Left lung (tissue), 10 donors: ENCODE data around the gene SMAD7. TPM values are rescaled to one million over a fixed set of nuclear protein-coding genes. Genes with fewer than 3 reads are reported as not detected.
A peak's percentile ranks its signal among the peaks of the same experiment; 100 is the strongest.

Experiments
- ATAC-seq: fragments of 200-7000 bp; cut with Tn5 transposase; one replicate; pipeline ENCODE4 v1.9.1; 2020; ENCODE audit warnings: moderate library complexity
- DNase-seq, 4 donors: peaks; one replicate each; pipeline ENCODE4 v3.0.0-alpha.2; 2013 to 2020
- H3K27ac ChIP-seq, 2 donors: fragments of 200-600 bp; sonication (generic) in 1 of 2; one replicate each; pipeline versions ENCODE4 v1.5.0 to v1.8.0; 2020 to 2021
- H3K27me3 ChIP-seq, 2 donors: fragments of 200-600 bp; sonication (generic) in 1 of 2; one replicate each; pipeline versions ENCODE4 v1.5.0 to v1.8.0; 2020 to 2021
- H3K36me3 ChIP-seq, 2 donors: fragments of 200-600 bp; sonication (generic) in 1 of 2; one replicate each; pipeline versions ENCODE4 v1.5.0 to v1.8.0; 2020 to 2021
- H3K4me1 ChIP-seq, 2 donors: fragments of 200-600 bp; one replicate each; pipeline ENCODE4 v1.8.0; 2021
- H3K4me3 ChIP-seq, 2 donors: fragments of 200-600 bp; sonication (generic) in 1 of 2; one replicate each; pipeline versions ENCODE4 v1.5.0 to v1.8.0; 2020 to 2021; ENCODE audit warnings: mild to moderate bottlenecking in 1 of 2
- H3K9me3 ChIP-seq, 2 donors: fragments of 200-600 bp; sonication (generic) in 1 of 2; one replicate each; pipeline versions ENCODE4 v1.5.0 to v1.8.0; 2020 to 2021
- CTCF ChIP-seq, 2 donors: fragments of 200-600 bp; sonication (generic) in 1 of 2; IDR thresholded peaks; one replicate each; pipeline versions ENCODE4 v1.5.0 to v1.8.0; 2021; ENCODE audit warnings: antibody characterized with exemption in 2 of 2
- intact Hi-C, 2 donors: fragments of 100-400 bp; cut with DNase I; formaldehyde crosslinking; loops; one replicate each; pipeline versions ENCODE4 v1.11.2 to v1.14.2; 2022
- polyA plus RNA-seq, 6 donors: library from polyadenylated mRNA; unstranded; fragments of 120-200 nt; gene quantifications; one replicate each; pipeline ENCODE4 v1.2.1, GENCODE V29; 2013; ENCODE audit not compliant: insufficient read length in 6 of 6
- total RNA-seq, 2 donors: library from RNA; stranded (reverse); fragmentation: NEBNext Ultra II Directional; extraction: Animal tissue kit (Norgen Biotek cat#: 25700); gene quantifications; one replicate each; pipeline ENCODE4 v1.2.1, GENCODE V29; 2021
- donor health status: DM: no; HTN: yes; CAD: no.
- donor health status: DM: no; HTN: no; CAD: no.

Gene SMAD7
- total and polyA plus RNA-seq, 8 donors: 43.3 to 71.2 (median 61.9) TPM

GRCh38 chr18:48926420-48926857, 24.3 kb downstream of the SMAD7 start:
- Histone ChIP-seq H3K9me3 (no peaks in the 10 kb centered on the region), H3K27ac (peak overlapping the region in 1 of 2 donors; percentile 33), H3K36me3 (peaks cover 0 to 6% of the 10 kb centered on the region in 2 donors), H3K4me1 (peaks cover 94 to 99% of the 10 kb centered on the region in 2 donors), H3K4me3 (no peak overlapping the region), H3K27me3 (no peaks in the 10 kb centered on the region)
- no peak for TF ChIP-seq CTCF (IDR thresholded peaks at IDR 0.05)
- DNase-seq (no peak), ATAC-seq (no peak)
- intact Hi-C loops: no loop called here

DNA sequence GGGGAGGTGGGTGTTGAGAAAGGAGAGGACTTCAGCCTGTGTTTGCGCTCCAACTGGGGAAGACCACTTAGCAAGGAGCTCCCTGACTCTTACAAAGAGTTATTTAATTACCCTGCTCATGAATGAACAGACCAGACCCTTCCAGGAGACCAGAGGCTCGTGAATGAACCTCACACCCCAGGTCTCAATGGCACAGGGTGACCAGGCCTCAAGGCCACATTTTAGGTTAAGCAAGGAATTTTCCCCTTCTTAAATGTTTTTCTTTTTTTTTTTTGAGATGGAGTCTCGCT, 25.3 kb downstream of the SMAD7 start:
- H3K9me3 ChIP-seq: no peaks in the 10 kb centered on the region
- no peaks in the 10 kb centered on the region for H3K27me3 ChIP-seq
- no peak for DNase-seq
- TF ChIP-seq CTCF (IDR thresholded peaks at IDR 0.05): no peak
- ATAC-seq: no peak
- H3K27ac ChIP-seq: peak overlapping the region; percentile 73 to 76
- intact Hi-C loops: no loop called here
- H3K4me1 ChIP-seq: peaks cover 87 to 99% of the 10 kb centered on the region in 2 donors
- peaks cover 0 to 16% of the 10 kb centered on the region in 2 donors for H3K36me3 ChIP-seq
- H3K4me3 ChIP-seq: no peak overlapping the region

GRCh38 chr18:48924630-48925490, 25.9 kb downstream of the SMAD7 start:
- no peak for DNase-seq
- Histone ChIP-seq H3K27ac (peak overlapping the region; percentile 73 to 76), H3K27me3 (no peaks in the 10 kb centered on the region), H3K9me3 (no peaks in the 10 kb centered on the region), H3K36me3 (peaks cover 0 to 22% of the 10 kb centered on the region in 2 donors), H3K4me1 (peaks cover 81 to 94% of the 10 kb centered on the region in 2 donors), H3K4me3 (peak overlapping the region in 1 of 2 donors; percentile 4)
- ATAC-seq: no peak
- TF ChIP-seq CTCF (IDR thresholded peaks at IDR 0.05): no peak
- intact Hi-C loops: no loop called here

- intact Hi-C loops: no loop called here
- peak overlapping the region in 1 of 2 donors; percentile 30 for H3K4me3 ChIP-seq
- H3K36me3 ChIP-seq: peaks cover 0 to 30% of the 10 kb centered on the region in 2 donors
- peak overlapping the region; percentile 73 to 76 for H3K27ac ChIP-seq
- no peaks in the 10 kb centered on the region for H3K27me3 ChIP-seq
- no peak for ATAC-seq
- no peaks in the 10 kb centered on the region for H3K9me3 ChIP-seq
- DNase-seq: no peak
- H3K4me1 ChIP-seq: peaks cover 73 to 93% of the 10 kb centered on the region in 2 donors
- TF ChIP-seq CTCF (IDR thresholded peaks at IDR 0.05): no peak
Observed at GRCh38 chr18:48923746-48924629, 26.8 kb downstream of the SMAD7 start.
